Breast epithelium (tissue), 3 donors: ENCODE measurements around the gene BBLN.

ENCODE experiments used
- POLR2A ChIP-seq: fragments of 450-650 bp; IDR thresholded peaks from one replicate; pipeline ENCODE4 v1.6.1; 2016; ENCODE audit warnings: antibody characterized with exemption, mild to moderate bottlenecking, moderate library complexity
- TF ChIP-seq, protein P1 (sequence below), 3 donors: fragments of 450-650 bp; IDR thresholded peaks; one replicate each; pipeline ENCODE4 v1.5.1; 2016 to 2017; ENCODE audit warnings: antibody characterized with exemption in 3 of 3, mild to moderate bottlenecking in 3 of 3, moderate library complexity in 3 of 3

DNA sequence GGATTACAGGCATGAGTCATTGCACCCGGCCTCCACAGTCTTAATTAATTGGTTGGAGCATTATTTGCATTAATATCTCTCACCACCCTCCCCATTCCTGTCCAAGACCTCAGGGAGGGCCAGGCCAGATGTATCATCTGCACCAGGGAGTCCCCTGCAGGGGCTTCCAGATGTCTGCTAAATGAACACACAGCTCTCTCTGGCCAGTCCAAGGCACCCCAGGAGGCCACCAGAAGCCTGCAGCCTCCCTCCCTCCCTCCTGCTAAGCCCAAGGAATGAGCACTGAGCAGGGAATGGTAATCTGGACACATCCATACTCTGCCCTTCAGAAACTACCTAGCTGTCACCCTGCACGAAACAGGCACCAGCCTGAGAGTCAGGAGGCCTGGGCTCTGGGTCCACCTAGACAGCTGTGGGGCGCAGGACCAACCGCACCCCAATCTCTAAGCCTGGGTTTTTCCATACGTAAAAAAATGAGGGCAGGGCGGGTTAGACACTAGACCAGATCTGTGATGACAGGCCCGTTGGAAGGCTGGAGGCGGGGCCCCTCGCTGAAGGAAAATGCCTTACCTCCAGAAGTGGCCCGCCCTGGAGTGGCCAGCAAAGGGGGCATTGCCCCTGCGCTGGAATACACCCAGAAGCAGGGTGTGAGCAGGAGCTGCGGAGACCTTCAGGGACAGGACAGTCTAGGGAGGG is 23.0 kb downstream of the BBLN start:
- TF ChIP-seq, protein P1, sequence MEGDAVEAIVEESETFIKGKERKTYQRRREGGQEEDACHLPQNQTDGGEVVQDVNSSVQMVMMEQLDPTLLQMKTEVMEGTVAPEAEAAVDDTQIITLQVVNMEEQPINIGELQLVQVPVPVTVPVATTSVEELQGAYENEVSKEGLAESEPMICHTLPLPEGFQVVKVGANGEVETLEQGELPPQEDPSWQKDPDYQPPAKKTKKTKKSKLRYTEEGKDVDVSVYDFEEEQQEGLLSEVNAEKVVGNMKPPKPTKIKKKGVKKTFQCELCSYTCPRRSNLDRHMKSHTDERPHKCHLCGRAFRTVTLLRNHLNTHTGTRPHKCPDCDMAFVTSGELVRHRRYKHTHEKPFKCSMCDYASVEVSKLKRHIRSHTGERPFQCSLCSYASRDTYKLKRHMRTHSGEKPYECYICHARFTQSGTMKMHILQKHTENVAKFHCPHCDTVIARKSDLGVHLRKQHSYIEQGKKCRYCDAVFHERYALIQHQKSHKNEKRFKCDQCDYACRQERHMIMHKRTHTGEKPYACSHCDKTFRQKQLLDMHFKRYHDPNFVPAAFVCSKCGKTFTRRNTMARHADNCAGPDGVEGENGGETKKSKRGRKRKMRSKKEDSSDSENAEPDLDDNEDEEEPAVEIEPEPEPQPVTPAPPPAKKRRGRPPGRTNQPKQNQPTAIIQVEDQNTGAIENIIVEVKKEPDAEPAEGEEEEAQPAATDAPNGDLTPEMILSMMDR (IDR thresholded peaks at IDR 0.05): no peak
- no peak for TF ChIP-seq POLR2A
